Skin epidermis (tissue), 12 donors: Measurements from ENCODE around the gene PERM1.

Experiments
- H3K27ac ChIP-seq, 21 experiments: fragments of 200-600 bp; sonication (generic) in 11 of 21; one replicate each; pipeline ENCODE4 v1.5.0; 2020; ENCODE audit warnings: mild to moderate bottlenecking in 3 of 21, inconsistent platforms in 2 of 21, moderate library complexity in 2 of 21
- H3K4me3 ChIP-seq, 7 experiments: fragments of 200-600 bp; sonication (generic) in 2 of 7; one replicate each; pipeline ENCODE4 v1.5.0; 2020; ENCODE audit warnings: inconsistent platforms in 2 of 7, mild to moderate bottlenecking in 2 of 7, moderate library complexity in 1 of 7

The PERM1 gene

GRCh38 chr1:940107-941014 is 41.5 kb downstream of the PERM1 start:
- H3K27ac ChIP-seq: peak overlapping the region in 2 of 21 experiments; percentile 3 to 35
- H3K4me3 ChIP-seq: peak overlapping the region in 5 of 7 experiments; percentile 15 to 28 (median 17)

GRCh38 chr1:939511-940106 is 42.3 kb downstream of the PERM1 start:
- Histone ChIP-seq H3K27ac (no peak overlapping the region), H3K4me3 (peak overlapping the region in 2 of 7 experiments; percentile 15 to 25)

- no peak overlapping the region for H3K27ac ChIP-seq
- no peak overlapping the region for H3K4me3 ChIP-seq
These were observed 43.0 kb downstream of the PERM1 start for GRCh38 chr1:938711-939489.

- Histone ChIP-seq H3K4me3 (no peak overlapping the region), H3K27ac (no peak overlapping the region)
These were observed 43.7 kb downstream of the PERM1 start for GRCh38 chr1:938088-938683.

GRCh38 chr1:937521-937920 is 44.4 kb downstream of the PERM1 start:
- Histone ChIP-seq H3K4me3 (no peak overlapping the region), H3K27ac (no peak overlapping the region)

- Histone ChIP-seq H3K27ac (no peak overlapping the region), H3K4me3 (no peak overlapping the region)
These were observed 45.3 kb downstream of the PERM1 start for GRCh38 chr1:936348-937264.

GRCh38 chr1:935751-936231 is 46.1 kb downstream of the PERM1 start:
- no peak overlapping the region for H3K27ac ChIP-seq
- H3K4me3 ChIP-seq: no peak overlapping the region

- no peak overlapping the region for H3K27ac ChIP-seq
- no peak overlapping the region for H3K4me3 ChIP-seq
These were observed 46.7 kb downstream of the PERM1 start for GRCh38 chr1:934991-935750.

GRCh38 chr1:933603-933940 is 48.3 kb downstream of the PERM1 start:
- Histone ChIP-seq H3K27ac (no peak overlapping the region), H3K4me3 (no peak overlapping the region)

- H3K4me3 ChIP-seq: no peak overlapping the region
- no peak overlapping the region for H3K27ac ChIP-seq
These were observed 48.9 kb downstream of the PERM1 start for GRCh38 chr1:932776-933602.

GRCh38 chr1:932173-932510 is 49.8 kb downstream of the PERM1 start:
- Histone ChIP-seq H3K27ac (no peak overlapping the region), H3K4me3 (no peak overlapping the region)

GRCh38 chr1:931380-932172 is 50.3 kb downstream of the PERM1 start:
- no peak overlapping the region for H3K27ac ChIP-seq
- H3K4me3 ChIP-seq: no peak overlapping the region

- Histone ChIP-seq H3K4me3 (no peak overlapping the region), H3K27ac (no peak overlapping the region)
These were observed 51.2 kb downstream of the PERM1 start for GRCh38 chr1:930633-931138.

- Histone ChIP-seq H3K27ac (no peak overlapping the region), H3K4me3 (no peak overlapping the region)
These were observed 51.9 kb downstream of the PERM1 start for GRCh38 chr1:929712-930632.

- no peak overlapping the region for H3K4me3 ChIP-seq
- no peak overlapping the region for H3K27ac ChIP-seq
These were observed 52.9 kb downstream of the PERM1 start for GRCh38 chr1:928825-929661.
